Neural progenitor cell (in vitro differentiated cells): Measurements from ENCODE around the gene FALEC. TPM values are rescaled to one million over a fixed set of nuclear protein-coding genes. Genes with fewer than 3 reads are reported as not detected.

Experiments used
- DNase-seq: peaks from one replicate; pipeline ENCODE4 v3.0.0-alpha.2; 2016; ENCODE audit warnings: low spot score
- H2AFZ ChIP-seq: fragments of 200-600 bp; sonication (generic); replicated peaks from 2 replicates; pipeline ENCODE4 v1.6.1; 2016; ENCODE audit warnings: antibody characterized with exemption
- H3F3A ChIP-seq: fragments of 200-600 bp; sonication (generic); 2 replicates; pipeline ENCODE4 v1.6.1; 2016; ENCODE audit warnings: antibody characterized with exemption, low read depth
- H3K27ac ChIP-seq: fragments of 200-600 bp; sonication (generic); 2 replicates; pipeline ENCODE4 v1.5.1; 2016; ENCODE audit warnings: mild to moderate bottlenecking
- H3K27me3 ChIP-seq: fragments of 200-600 bp; sonication (generic); 2 replicates; pipeline ENCODE4 v1.6.1; 2016; ENCODE audit warnings: mild to moderate bottlenecking, moderate library complexity
- H3K36me3 ChIP-seq: fragments of 200-600 bp; sonication (generic); 2 replicates; pipeline ENCODE4 v1.5.1; 2016
- H3K4me1 ChIP-seq: fragments of 200-600 bp; sonication (generic); 2 replicates; pipeline ENCODE4 v1.6.1; 2016; ENCODE audit warnings: mixed run types
- H3K4me2 ChIP-seq: fragments of 200-600 bp; sonication (generic); 2 replicates; pipeline ENCODE4 v1.6.1; 2016
- H3K4me3 ChIP-seq: fragments of 200-600 bp; sonication (generic); 2 replicates; pipeline ENCODE4 v1.5.1; 2016
- H3K79me2 ChIP-seq: fragments of 200-600 bp; sonication (generic); 2 replicates; pipeline ENCODE4 v1.6.1; 2016; ENCODE audit warnings: low read depth
- H3K9ac ChIP-seq: fragments of 200-600 bp; sonication (generic); 2 replicates; pipeline ENCODE4 v1.6.1; 2016
- H3K9me3 ChIP-seq: fragments of 200-600 bp; sonication (generic); 2 replicates; pipeline ENCODE4 v1.5.1; 2016; ENCODE audit warnings: low read depth
- H4K20me1 ChIP-seq: fragments of 200-600 bp; sonication (generic); 2 replicates; pipeline ENCODE4 v1.6.1; 2016; ENCODE audit warnings: low read depth
- H3K27ac Mint-ChIP-seq: 3 replicates; pipeline ENCODE4 v1.8.0; 2021; ENCODE audit warnings: mixed read lengths
- H3K27me3 Mint-ChIP-seq: 2 replicates; pipeline ENCODE4 v1.8.0; 2022; ENCODE audit warnings: low read depth, mild to moderate bottlenecking, inconsistent platforms, moderate library complexity, mixed read lengths; ENCODE audit not compliant: insufficient read depth
- H3K36me3 Mint-ChIP-seq: 3 replicates; pipeline ENCODE4 v1.8.0; 2021; ENCODE audit warnings: mixed read lengths
- H3K4me1 Mint-ChIP-seq: 3 replicates; pipeline ENCODE4 v1.8.0; 2021; ENCODE audit warnings: mixed read lengths
- H3K4me3 Mint-ChIP-seq: 3 replicates; pipeline ENCODE4 v1.8.0; 2021; ENCODE audit warnings: mild to moderate bottlenecking, moderate library complexity, mixed read lengths
- H3K9me3 Mint-ChIP-seq: 3 replicates; pipeline ENCODE4 v1.8.0; 2020; ENCODE audit warnings: mixed read lengths
- EZH2 ChIP-seq: fragments of 200-600 bp; sonication (generic); IDR thresholded peaks from 2 replicates; pipeline ENCODE4 v1.6.1; 2017; ENCODE audit warnings: antibody characterized with exemption, mild to moderate bottlenecking, moderate library complexity
- EZH2phosphoT487 ChIP-seq: fragments of 200-600 bp; sonication (generic); IDR thresholded peaks from 2 replicates; pipeline ENCODE4 v1.6.1; 2017; ENCODE audit warnings: antibody characterized with exemption
- total RNA-seq: library from RNA; depleted of rRNA; stranded (reverse); fragments of >200 nt; gene quantifications from 2 replicates; pipeline ENCODE4 v1.2.3, GENCODE V29; 2015; ENCODE audit warnings: low replicate concordance
- TF ChIP-seq, protein P1 (sequence below): fragments of 200-600 bp; sonication (generic); IDR thresholded peaks from 2 replicates; pipeline ENCODE4 v1.5.1; 2017; ENCODE audit warnings: antibody characterized with exemption, mild to moderate bottlenecking

The FALEC gene
- total RNA-seq, 1 donor from 2014 or later, result not detected

DNA sequence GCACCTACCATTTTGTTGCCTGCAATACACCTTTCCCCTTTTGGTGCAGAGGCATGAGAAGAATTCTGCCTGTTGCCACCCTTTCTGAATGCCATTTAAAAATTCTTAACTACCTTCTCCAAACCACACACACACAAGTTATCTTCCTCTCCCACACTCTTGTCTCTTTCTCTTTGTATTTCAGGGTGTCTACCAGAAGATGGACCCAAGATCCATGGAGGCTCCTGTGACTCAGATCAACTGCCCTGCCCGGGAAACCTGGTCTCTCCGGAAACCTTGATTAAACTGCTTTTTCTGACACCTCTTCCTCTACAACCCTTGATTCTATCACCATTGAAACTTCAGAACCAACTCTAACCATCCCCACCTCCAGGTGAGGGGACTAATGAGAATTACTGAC, 30.7 kb upstream of the FALEC start:
- no peaks in the 10 kb centered on the region for H3K36me3 ChIP-seq
- Mint-ChIP-seq H3K4me1 (peaks cover 15% of the 10 kb centered on the region), H3K27me3 (no peaks in the 10 kb centered on the region), H3K4me3 (no peak overlapping the region), H3K27ac (no peak overlapping the region), H3K36me3 (no peaks in the 10 kb centered on the region), H3K9me3 (no peaks in the 10 kb centered on the region)
- H3K4me1 ChIP-seq, result peaks cover 6% of the 10 kb centered on the region
- H3F3A ChIP-seq, result peaks cover 11% of the 10 kb centered on the region
- peaks cover 14% of the 10 kb centered on the region for H3K79me2 ChIP-seq
- no peak overlapping the region for H3K27ac ChIP-seq
- peak overlapping the region; percentile 79 for H2AFZ ChIP-seq
- H3K9ac ChIP-seq, result no peak overlapping the region
- H3K4me3 ChIP-seq, result no peak overlapping the region
- H3K4me2 ChIP-seq, result no peak overlapping the region
- TF ChIP-seq, protein P1, sequence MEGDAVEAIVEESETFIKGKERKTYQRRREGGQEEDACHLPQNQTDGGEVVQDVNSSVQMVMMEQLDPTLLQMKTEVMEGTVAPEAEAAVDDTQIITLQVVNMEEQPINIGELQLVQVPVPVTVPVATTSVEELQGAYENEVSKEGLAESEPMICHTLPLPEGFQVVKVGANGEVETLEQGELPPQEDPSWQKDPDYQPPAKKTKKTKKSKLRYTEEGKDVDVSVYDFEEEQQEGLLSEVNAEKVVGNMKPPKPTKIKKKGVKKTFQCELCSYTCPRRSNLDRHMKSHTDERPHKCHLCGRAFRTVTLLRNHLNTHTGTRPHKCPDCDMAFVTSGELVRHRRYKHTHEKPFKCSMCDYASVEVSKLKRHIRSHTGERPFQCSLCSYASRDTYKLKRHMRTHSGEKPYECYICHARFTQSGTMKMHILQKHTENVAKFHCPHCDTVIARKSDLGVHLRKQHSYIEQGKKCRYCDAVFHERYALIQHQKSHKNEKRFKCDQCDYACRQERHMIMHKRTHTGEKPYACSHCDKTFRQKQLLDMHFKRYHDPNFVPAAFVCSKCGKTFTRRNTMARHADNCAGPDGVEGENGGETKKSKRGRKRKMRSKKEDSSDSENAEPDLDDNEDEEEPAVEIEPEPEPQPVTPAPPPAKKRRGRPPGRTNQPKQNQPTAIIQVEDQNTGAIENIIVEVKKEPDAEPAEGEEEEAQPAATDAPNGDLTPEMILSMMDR, result no peak
- TF ChIP-seq EZH2phosphoT487, result no peak
- TF ChIP-seq EZH2, result no peak
- no peak for DNase-seq
- H3K27me3 ChIP-seq, result peaks cover under 1% of the 10 kb centered on the region
- no peaks in the 10 kb centered on the region for H3K9me3 ChIP-seq
- H4K20me1 ChIP-seq, result no peaks in the 10 kb centered on the region

DNA sequence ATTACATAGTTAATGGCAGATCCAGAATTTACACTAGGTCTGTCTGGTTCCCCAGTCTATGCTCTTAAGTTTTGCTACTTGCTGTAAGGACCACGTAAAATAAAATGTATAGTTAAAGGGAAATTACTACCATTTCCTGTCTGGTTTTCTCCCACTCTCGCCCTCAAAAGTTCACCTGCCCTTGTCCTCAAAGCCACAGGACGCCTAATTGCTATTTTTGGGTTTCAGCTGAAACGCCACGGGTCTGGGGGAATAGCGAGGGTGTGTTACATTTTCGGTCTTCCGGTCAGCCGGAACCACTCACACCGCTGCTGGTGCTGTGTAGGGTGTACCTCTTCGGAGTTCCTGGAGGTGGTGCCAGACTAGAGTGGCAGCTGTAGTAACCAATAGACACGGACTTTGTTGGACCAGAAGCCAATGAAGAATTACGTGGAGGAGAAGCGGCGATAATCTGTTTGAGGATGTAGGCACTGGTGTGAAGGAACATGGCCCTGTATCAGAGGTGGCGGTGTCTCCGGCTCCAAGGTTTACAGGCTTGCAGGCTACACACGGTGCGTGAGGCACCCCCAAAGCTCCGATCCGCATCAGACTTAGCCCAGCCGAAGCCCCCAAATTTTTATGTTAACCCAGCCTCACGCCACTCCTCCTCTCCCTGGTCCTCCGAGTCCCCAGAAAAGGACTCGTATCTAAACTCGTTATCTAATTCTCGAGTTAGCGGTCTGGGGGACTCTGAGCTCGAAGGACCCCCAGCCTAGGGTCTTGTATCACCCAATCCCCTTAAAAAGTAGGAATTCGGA, 28.4 kb upstream of the FALEC start, which contains the start of gene TARS2:
TARS2 (plus strand) TSS at position 454 of the 797 bp plus-strand sequence; CDS start at position 486, 32 bp downstream.
- Mint-ChIP-seq H3K9me3 (no peaks in the 10 kb centered on the region), H3K27ac (peak within 1 kb of the TSS; percentile 85), H3K36me3 (peaks cover 8% of the 10 kb centered on the region), H3K27me3 (no peaks in the 10 kb centered on the region), H3K4me1 (peaks cover 15% of the 10 kb centered on the region), H3K4me3 (peak within 1 kb of the TSS; percentile 99)
- Histone ChIP-seq H3K79me2 (peaks cover 14% of the 10 kb centered on the region), H3K27me3 (no peaks in the 10 kb centered on the region), H3K36me3 (no peaks in the 10 kb centered on the region), H3K4me2 (peak within 1 kb of the TSS; percentile 100), H3K4me3 (peak within 1 kb of the TSS; percentile 97), H2AFZ (peak within 1 kb of the TSS; percentile 100), H3K9ac (peak within 1 kb of the TSS; percentile 88), H3F3A (peaks cover 11% of the 10 kb centered on the region), H4K20me1 (no peaks in the 10 kb centered on the region), H3K4me1 (peaks cover 6% of the 10 kb centered on the region), H3K9me3 (no peaks in the 10 kb centered on the region), H3K27ac (no peak within 1 kb of the TSS)
- TF ChIP-seq, protein P1, result no peak
- TF ChIP-seq EZH2phosphoT487 (no peak), EZH2 (no peak)
- DNase-seq, result peak; percentile 96

DNA sequence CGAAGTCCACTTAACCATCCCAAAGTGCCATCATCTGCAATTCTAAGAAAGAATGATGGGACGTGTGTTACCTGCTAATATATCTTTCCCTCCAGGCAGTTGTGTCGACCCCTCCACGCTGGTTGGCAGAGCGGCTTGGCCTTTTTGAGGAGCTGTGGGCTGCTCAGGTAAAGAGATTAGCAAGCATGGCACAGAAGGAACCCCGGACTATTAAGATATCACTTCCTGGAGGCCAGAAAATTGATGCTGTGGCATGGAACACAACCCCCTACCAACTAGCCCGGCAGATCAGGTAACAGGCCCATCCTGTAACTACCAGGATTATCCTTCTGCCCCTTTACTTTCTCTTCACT, 27.8 kb upstream of the FALEC start:
- H3K4me3 Mint-ChIP-seq, result peak overlapping the region; percentile 99

More for the DNA sequence above, 27.8 kb upstream of the FALEC start:
- H3K9me3 ChIP-seq, result no peaks in the 10 kb centered on the region
- H3K36me3 ChIP-seq, result no peaks in the 10 kb centered on the region
- peak overlapping the region; percentile 88 for H3K9ac ChIP-seq
- H3K27me3 Mint-ChIP-seq, result no peaks in the 10 kb centered on the region
- H3K27ac ChIP-seq, result no peak overlapping the region
- peaks cover 14% of the 10 kb centered on the region for H3K79me2 ChIP-seq
- DNase-seq, result peak; percentile 5
- H4K20me1 ChIP-seq, result no peaks in the 10 kb centered on the region
- no peaks in the 10 kb centered on the region for H3K27me3 ChIP-seq
- H3K4me1 Mint-ChIP-seq, result peaks cover 15% of the 10 kb centered on the region
- peak overlapping the region; percentile 85 for H3K27ac Mint-ChIP-seq
- H3K9me3 Mint-ChIP-seq, result no peaks in the 10 kb centered on the region
- peak overlapping the region; percentile 81 for H2AFZ ChIP-seq
- H3K4me3 ChIP-seq, result peak overlapping the region; percentile 97
- H3K36me3 Mint-ChIP-seq, result peaks cover 10% of the 10 kb centered on the region
- H3F3A ChIP-seq, result peaks cover 11% of the 10 kb centered on the region
- TF ChIP-seq, protein P1, result no peak
- TF ChIP-seq EZH2phosphoT487, result no peak
- no peak for TF ChIP-seq EZH2
- peaks cover 6% of the 10 kb centered on the region for H3K4me1 ChIP-seq
- peak overlapping the region; percentile 100 for H3K4me2 ChIP-seq
